GM23248 (cell line): ENCODE results near the gene IKZF2.

Experiments used
- EZH2 ChIP-seq: fragments of 200-600 bp; sonication (generic); IDR thresholded peaks from 2 replicates; pipeline ENCODE4 v1.6.1; 2018; ENCODE audit warnings: antibody characterized with exemption, mild to moderate bottlenecking; ENCODE audit not compliant: insufficient read depth, poor library complexity, severe bottlenecking
- EZH2phosphoT487 ChIP-seq: fragments of 200-600 bp; sonication (generic); IDR thresholded peaks from 2 replicates; pipeline ENCODE4 v1.6.1; 2018; ENCODE audit warnings: antibody characterized with exemption, moderate library complexity, mild to moderate bottlenecking, low read depth; ENCODE audit not compliant: insufficient read depth

DNA sequence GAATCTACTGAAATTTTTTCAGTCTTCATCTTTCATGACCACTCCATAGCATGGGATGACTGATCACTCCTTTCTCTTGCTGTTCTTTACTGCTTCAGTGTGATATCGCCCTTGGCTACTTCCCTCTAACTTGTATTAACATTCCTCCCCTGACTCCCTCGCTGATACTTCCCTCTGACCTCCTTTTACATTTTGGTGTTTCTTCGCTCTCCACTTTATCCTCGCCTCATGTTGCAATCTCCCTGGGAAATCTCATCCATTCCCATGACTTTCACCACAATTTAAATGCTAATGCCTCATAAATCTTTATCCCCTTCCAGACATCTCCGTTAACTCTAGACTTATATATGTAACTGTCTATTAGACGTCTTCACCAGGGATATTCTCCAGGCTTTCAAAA, 167.3 kb downstream of the IKZF2 start:
- TF ChIP-seq EZH2, result no peak
- TF ChIP-seq EZH2phosphoT487, result no peak
